ENCODE results near the gene NCKAP5.
A peak's percentile ranks its signal among the peaks of the same experiment; 100 is the strongest.

Gene NCKAP5

GRCh38 chr2:133573491-133574162, 5.4 kb upstream of the NCKAP5 start:
- no peak for DNase-seq

GRCh38 chr2:133571249-133571648, 3.0 kb upstream of the NCKAP5 start:
- no peak for DNase-seq

GRCh38 chr2:133570542-133570941, 2.3 kb upstream of the NCKAP5 start:
- DNase-seq: no peak

GRCh38 chr2:133569286-133569830, 1.1 kb upstream of the NCKAP5 start:
- DNase-seq: no peak

- DNase-seq: no peak
Measured at GRCh38 chr2:133568598-133568997, 335 bp upstream of the NCKAP5 start.

GRCh38 chr2:133562558-133562957, 5.7 kb downstream of the NCKAP5 start:
- no peak for DNase-seq

GRCh38 chr2:133561045-133561852, 7.0 kb downstream of the NCKAP5 start:
- DNase-seq: peak; percentile 27

- peak; percentile 0 for DNase-seq
Measured at GRCh38 chr2:133557614-133558013, 10.6 kb downstream of the NCKAP5 start.

GRCh38 chr2:133553838-133554408, 14.3 kb downstream of the NCKAP5 start:
- no peak for DNase-seq

- no peak for DNase-seq
Measured at GRCh38 chr2:133553251-133553650, 15.0 kb downstream of the NCKAP5 start.

GRCh38 chr2:133552821-133553220, 15.4 kb downstream of the NCKAP5 start:
- DNase-seq: no peak

- no peak for DNase-seq
Measured at GRCh38 chr2:133541797-133542196, 26.5 kb downstream of the NCKAP5 start.

GRCh38 chr2:133541376-133541775, 26.9 kb downstream of the NCKAP5 start:
- DNase-seq: no peak

- DNase-seq: no peak
Measured at GRCh38 chr2:133532919-133533318, 35.3 kb downstream of the NCKAP5 start.

- DNase-seq: no peak
Measured at GRCh38 chr2:133531382-133531781, 36.9 kb downstream of the NCKAP5 start.

- no peak for DNase-seq
Measured at GRCh38 chr2:133530645-133531044, 37.6 kb downstream of the NCKAP5 start.

GRCh38 chr2:133526530-133527300, 41.5 kb downstream of the NCKAP5 start:
- no peak for DNase-seq

- no peak for DNase-seq
Measured at GRCh38 chr2:133525613-133526529, 42.4 kb downstream of the NCKAP5 start.

- DNase-seq: no peak
Measured at GRCh38 chr2:133525090-133525489, 43.2 kb downstream of the NCKAP5 start.

GRCh38 chr2:133523406-133523805, 44.9 kb downstream of the NCKAP5 start:
- no peak for DNase-seq

GRCh38 chr2:133522204-133522603, 46.1 kb downstream of the NCKAP5 start:
- DNase-seq: no peak

All from DMS 273 treated with DMSO at 0.1 percent for 48 hours (cell line).